ENCODE measurements around the gene ELOVL1. TPM values are rescaled to one million over a fixed set of nuclear protein-coding genes. Genes with fewer than 3 reads are reported as not detected.

ELOVL1 gene
- total and polyA plus RNA-seq, 2 experiments from 2014 or later: 16.7 to 23.3 TPM

DNA sequence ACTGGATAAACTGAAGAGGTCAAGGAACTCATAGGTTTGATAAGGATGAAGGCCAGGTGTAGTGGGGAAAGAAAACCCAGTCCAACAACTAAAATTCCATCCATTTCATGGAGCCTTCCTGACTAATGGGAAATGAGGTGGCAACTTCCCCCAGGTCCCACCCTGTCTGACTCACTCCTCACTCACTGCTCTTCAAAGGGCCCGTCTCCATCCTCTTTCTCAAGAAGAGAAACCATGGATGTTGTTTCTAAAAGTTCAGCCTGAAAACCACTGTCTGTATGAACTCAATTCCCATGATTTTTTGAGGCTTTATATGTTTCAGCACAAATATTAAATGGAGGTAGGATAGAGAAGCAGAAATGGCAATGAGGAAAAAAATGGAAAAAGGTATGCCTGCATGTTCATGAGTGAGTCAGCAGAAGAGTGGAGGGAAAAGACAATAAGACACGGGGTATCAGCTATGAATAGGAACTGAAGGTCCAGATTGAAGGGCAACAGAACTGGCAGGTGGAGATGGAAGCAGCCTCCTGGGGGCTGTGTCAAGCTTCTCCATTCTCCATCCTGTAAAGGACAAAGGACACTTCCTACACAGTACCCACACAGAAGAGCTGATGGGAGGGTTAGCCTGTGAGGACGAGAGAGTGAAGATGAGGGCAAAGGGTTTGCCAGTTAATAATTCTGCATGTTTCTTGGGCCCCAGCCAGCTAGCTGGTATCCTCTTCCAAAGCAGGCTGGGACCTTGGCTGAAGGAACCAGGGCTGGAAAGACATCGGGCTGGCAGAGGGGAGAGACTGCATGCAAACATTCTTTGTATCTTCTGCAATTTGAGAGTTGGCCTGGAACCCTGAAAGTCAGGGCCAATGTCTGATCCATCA lies 5.5 kb upstream of the ELOVL1 start (continued):
- TF ChIP-seq, protein P1, sequence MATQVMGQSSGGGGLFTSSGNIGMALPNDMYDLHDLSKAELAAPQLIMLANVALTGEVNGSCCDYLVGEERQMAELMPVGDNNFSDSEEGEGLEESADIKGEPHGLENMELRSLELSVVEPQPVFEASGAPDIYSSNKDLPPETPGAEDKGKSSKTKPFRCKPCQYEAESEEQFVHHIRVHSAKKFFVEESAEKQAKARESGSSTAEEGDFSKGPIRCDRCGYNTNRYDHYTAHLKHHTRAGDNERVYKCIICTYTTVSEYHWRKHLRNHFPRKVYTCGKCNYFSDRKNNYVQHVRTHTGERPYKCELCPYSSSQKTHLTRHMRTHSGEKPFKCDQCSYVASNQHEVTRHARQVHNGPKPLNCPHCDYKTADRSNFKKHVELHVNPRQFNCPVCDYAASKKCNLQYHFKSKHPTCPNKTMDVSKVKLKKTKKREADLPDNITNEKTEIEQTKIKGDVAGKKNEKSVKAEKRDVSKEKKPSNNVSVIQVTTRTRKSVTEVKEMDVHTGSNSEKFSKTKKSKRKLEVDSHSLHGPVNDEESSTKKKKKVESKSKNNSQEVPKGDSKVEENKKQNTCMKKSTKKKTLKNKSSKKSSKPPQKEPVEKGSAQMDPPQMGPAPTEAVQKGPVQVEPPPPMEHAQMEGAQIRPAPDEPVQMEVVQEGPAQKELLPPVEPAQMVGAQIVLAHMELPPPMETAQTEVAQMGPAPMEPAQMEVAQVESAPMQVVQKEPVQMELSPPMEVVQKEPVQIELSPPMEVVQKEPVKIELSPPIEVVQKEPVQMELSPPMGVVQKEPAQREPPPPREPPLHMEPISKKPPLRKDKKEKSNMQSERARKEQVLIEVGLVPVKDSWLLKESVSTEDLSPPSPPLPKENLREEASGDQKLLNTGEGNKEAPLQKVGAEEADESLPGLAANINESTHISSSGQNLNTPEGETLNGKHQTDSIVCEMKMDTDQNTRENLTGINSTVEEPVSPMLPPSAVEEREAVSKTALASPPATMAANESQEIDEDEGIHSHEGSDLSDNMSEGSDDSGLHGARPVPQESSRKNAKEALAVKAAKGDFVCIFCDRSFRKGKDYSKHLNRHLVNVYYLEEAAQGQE (IDR thresholded peaks at IDR 0.05; ENCODE audit: unreplicated experiment): no peak
- TF ChIP-seq, protein P2, sequence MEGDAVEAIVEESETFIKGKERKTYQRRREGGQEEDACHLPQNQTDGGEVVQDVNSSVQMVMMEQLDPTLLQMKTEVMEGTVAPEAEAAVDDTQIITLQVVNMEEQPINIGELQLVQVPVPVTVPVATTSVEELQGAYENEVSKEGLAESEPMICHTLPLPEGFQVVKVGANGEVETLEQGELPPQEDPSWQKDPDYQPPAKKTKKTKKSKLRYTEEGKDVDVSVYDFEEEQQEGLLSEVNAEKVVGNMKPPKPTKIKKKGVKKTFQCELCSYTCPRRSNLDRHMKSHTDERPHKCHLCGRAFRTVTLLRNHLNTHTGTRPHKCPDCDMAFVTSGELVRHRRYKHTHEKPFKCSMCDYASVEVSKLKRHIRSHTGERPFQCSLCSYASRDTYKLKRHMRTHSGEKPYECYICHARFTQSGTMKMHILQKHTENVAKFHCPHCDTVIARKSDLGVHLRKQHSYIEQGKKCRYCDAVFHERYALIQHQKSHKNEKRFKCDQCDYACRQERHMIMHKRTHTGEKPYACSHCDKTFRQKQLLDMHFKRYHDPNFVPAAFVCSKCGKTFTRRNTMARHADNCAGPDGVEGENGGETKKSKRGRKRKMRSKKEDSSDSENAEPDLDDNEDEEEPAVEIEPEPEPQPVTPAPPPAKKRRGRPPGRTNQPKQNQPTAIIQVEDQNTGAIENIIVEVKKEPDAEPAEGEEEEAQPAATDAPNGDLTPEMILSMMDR (conservative IDR thresholded peaks at IDR 0.05; ENCODE audit: low read depth in 2 of 2): no peak
- no peak for TF ChIP-seq POLR2AphosphoS5 (IDR thresholded peaks at IDR 0.05; ENCODE audit: low read depth)

DNA sequence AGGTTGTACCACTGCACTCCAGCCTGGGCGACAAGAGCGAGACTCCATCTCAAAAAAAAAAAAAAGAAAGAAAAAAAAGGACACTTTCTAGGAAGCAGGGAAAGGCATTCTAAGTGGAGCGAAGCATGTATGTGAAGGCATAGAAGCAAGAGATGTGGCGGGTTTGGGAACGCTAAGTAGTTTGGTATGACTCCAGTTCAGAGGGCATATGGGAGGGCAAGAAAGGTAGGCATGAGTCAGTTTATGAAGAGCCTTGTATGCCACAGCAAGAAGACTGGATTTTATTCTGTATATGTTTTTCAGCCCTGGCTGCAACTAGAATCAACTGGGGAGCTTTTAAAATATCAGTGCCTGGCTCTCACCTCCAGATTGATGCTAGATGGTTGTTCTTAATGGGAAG lies 4.4 kb upstream of the ELOVL1 start:
- no peak overlapping the region for H3K4me2 ChIP-seq
- H3K4me3 ChIP-seq: no peak overlapping the region
- H3K27me3 Mint-ChIP-seq (ENCODE audit: insufficient read depth, low read depth, poor library complexity): peaks cover 2% of the 10 kb centered on the region
- peaks cover 8% of the 10 kb centered on the region; the same call in 1 of the 2 replicates for H3K4me1 ChIP-seq (ENCODE audit: insufficient read depth)
- H3K79me2 ChIP-seq (replicated peaks; ENCODE audit: insufficient read depth): peaks cover 7% of the 10 kb centered on the region; the same call in 1 of the 2 replicates
- H3K27me3 ChIP-seq (ENCODE audit: insufficient read depth): no peaks in the 10 kb centered on the region
- H3K27ac Mint-ChIP-seq: no peak overlapping the region
- no peaks in the 10 kb centered on the region for H3K9me2 ChIP-seq (ENCODE audit: insufficient read depth)
- H3K36me3 Mint-ChIP-seq (ENCODE audit: low read depth): no peaks in the 10 kb centered on the region
- H3F3A ChIP-seq (replicated peaks; ENCODE audit: low read depth): peaks cover 8% of the 10 kb centered on the region
- DNase-seq (ENCODE audit: low spot score): no peak
- peaks cover 9% of the 10 kb centered on the region; the same call in 2 of the 3 replicates for H3K4me1 Mint-ChIP-seq
- no peaks in the 10 kb centered on the region for H3K9me3 Mint-ChIP-seq
- H4K20me1 ChIP-seq (replicated peaks; ENCODE audit: insufficient read depth): 0 out of 2 replicates have a peak, but pooled peaks cover 3% of the 10 kb centered on the region
- no peaks in the 10 kb centered on the region for H3K36me3 ChIP-seq (ENCODE audit: insufficient read depth)
- no peak for TF ChIP-seq STAT1 (IDR thresholded peaks at IDR 0.05; ENCODE audit: unreplicated experiment)
- TF ChIP-seq JUNB (IDR thresholded peaks at IDR 0.05; ENCODE audit: unreplicated experiment): no peak
- TF ChIP-seq ZNF114 (CRISPR knock-in tag; IDR thresholded peaks at IDR 0.05): no peak
- H2AFZ ChIP-seq: no peak overlapping the region
- no peak overlapping the region for H3K4me3 Mint-ChIP-seq
- H3K27ac ChIP-seq (ENCODE audit: low read depth): no peak overlapping the region
- no peak for ATAC-seq

DNA sequence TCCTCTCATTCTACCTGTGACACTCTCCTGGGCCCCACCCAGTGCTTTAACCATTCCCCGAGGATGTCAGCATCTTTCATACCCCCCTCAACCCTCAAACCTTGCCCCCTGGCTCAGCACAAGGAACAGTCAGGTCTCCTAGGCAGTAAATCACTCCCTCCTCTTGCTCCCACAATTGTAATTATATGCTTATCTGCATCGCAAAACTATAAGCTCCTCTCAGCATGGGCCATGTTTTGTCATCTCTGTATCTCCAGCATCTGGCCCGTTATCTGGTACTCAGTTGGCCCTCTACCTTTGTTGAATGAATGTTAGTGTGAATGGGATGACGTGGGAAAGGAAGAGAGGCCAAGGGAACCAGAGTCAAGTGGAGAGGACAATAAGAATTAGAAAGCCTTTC lies 2.8 kb upstream of the ELOVL1 start:
- H3K27me3 Mint-ChIP-seq (ENCODE audit: insufficient read depth, low read depth, poor library complexity): peaks cover 6% of the 10 kb centered on the region
- H3K4me1 Mint-ChIP-seq: peaks cover 15% of the 10 kb centered on the region; the same call in 2 of the 3 replicates
- H3K79me2 ChIP-seq (replicated peaks; ENCODE audit: insufficient read depth): peaks cover 7% of the 10 kb centered on the region; the same call in 1 of the 2 replicates
- H3K27ac ChIP-seq (ENCODE audit: low read depth): no peak overlapping the region
- no peaks in the 10 kb centered on the region for H3K36me3 ChIP-seq (ENCODE audit: insufficient read depth)
- H3K27ac Mint-ChIP-seq: no peak overlapping the region
- H3K4me3 Mint-ChIP-seq: no peak overlapping the region
- no peak overlapping the region for H3K4me2 ChIP-seq
- no peak for ATAC-seq
- H3K4me1 ChIP-seq (ENCODE audit: insufficient read depth): peaks cover 19% of the 10 kb centered on the region
- no peak for DNase-seq (ENCODE audit: low spot score)
- no peaks in the 10 kb centered on the region for H3K9me3 Mint-ChIP-seq
- H2AFZ ChIP-seq: no peak overlapping the region
- no peak overlapping the region for H3K4me3 ChIP-seq
- H4K20me1 ChIP-seq (replicated peaks; ENCODE audit: insufficient read depth): peaks cover 3% of the 10 kb centered on the region; the same call in 1 of the 2 replicates
- H3K27me3 ChIP-seq (ENCODE audit: insufficient read depth): no peaks in the 10 kb centered on the region
- H3F3A ChIP-seq (replicated peaks; ENCODE audit: low read depth): peaks cover 9% of the 10 kb centered on the region
- H3K36me3 Mint-ChIP-seq (ENCODE audit: low read depth): no peaks in the 10 kb centered on the region
- no peaks in the 10 kb centered on the region for H3K9me2 ChIP-seq (ENCODE audit: insufficient read depth)
- TF ChIP-seq STAT1 (IDR thresholded peaks at IDR 0.05; ENCODE audit: unreplicated experiment) (no peak), EZH2phosphoT487 (IDR thresholded peaks at IDR 0.05; ENCODE audit: unreplicated experiment) (no peak), JUNB (IDR thresholded peaks at IDR 0.05; ENCODE audit: unreplicated experiment) (no peak), NANOG (IDR thresholded peaks at IDR 0.05; ENCODE audit: borderline replicate concordance) (no peak)
- TF ChIP-seq, protein P1 (IDR thresholded peaks at IDR 0.05; ENCODE audit: unreplicated experiment): no peak
- TF ChIP-seq, protein P3, sequence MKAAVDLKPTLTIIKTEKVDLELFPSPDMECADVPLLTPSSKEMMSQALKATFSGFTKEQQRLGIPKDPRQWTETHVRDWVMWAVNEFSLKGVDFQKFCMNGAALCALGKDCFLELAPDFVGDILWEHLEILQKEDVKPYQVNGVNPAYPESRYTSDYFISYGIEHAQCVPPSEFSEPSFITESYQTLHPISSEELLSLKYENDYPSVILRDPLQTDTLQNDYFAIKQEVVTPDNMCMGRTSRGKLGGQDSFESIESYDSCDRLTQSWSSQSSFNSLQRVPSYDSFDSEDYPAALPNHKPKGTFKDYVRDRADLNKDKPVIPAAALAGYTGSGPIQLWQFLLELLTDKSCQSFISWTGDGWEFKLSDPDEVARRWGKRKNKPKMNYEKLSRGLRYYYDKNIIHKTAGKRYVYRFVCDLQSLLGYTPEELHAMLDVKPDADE (IDR thresholded peaks at IDR 0.05): no peak

Measured in GM23338 (cell line).